PC-3 (cell line): Measurements from ENCODE around the gene EPC1. TPM values are rescaled to one million over a fixed set of nuclear protein-coding genes. Genes with fewer than 3 reads are reported as not detected.

Experiments used
- ATAC-seq: fragments of 200-7000 bp; cut with Tn5 transposase; 2 replicates; pipeline ENCODE4 v1.9.1; 2020; ENCODE audit warnings: mild to moderate bottlenecking, moderate library complexity
- BruUV-seq: library from RNA; stranded (reverse); fragments of 400-500 nt; replicated peaks from 2 replicates; lab custom pipeline; 2021; lab: Mats Ljungman, UMichigan
- CTCF ChIA-PET: fragments of 300-600 bp; sonication (Branson Sonifier 250); formaldehyde crosslinking; loops from one replicate; lab custom pipeline; 2022; ENCODE audit warnings: antibody characterized with exemption; lab: Charles Lee
- POLR2A ChIA-PET: fragments of 300-600 bp; sonication (Branson Sonifier 250); formaldehyde crosslinking; loops from one replicate; lab custom pipeline; 2022; ENCODE audit warnings: antibody characterized with exemption; ENCODE audit not compliant: unreplicated experiment; lab: Charles Lee
- DNase-seq: peaks from one replicate; pipeline ENCODE4 v3.0.0-alpha.2; 2015
- H2AFZ ChIP-seq: fragments of 300-600 bp; sonication (generic); 2 replicates; pipeline ENCODE4 v1.6.0; 2016; ENCODE audit warnings: antibody characterized with exemption, low read length
- H3F3A ChIP-seq: fragments of 300-600 bp; sonication (generic); one replicate; pipeline ENCODE4 v1.6.0; 2017; ENCODE audit warnings: antibody characterized with exemption, low read length, control low read depth, mild to moderate bottlenecking; ENCODE audit not compliant: unreplicated experiment
- H3K27ac ChIP-seq: fragments of 300-600 bp; sonication (generic); 2 replicates; pipeline ENCODE4 v1.5.1; 2016; ENCODE audit warnings: mild to moderate bottlenecking, low read length
- H3K27me3 ChIP-seq: fragments of 300-600 bp; sonication (generic); 2 replicates; pipeline ENCODE4 v1.6.1; 2016; ENCODE audit warnings: low read length, mixed read lengths
- H3K36me3 ChIP-seq: fragments of 300-600 bp; sonication (generic); 2 replicates; pipeline ENCODE4 v1.6.1; 2016; ENCODE audit warnings: low read depth, mixed run types, low read length, mixed read lengths
- H3K4me1 ChIP-seq: fragments of 300-600 bp; sonication (generic); 2 replicates; pipeline ENCODE4 v1.5.1; 2016; ENCODE audit warnings: low read length; ENCODE audit not compliant: insufficient read depth
- H3K4me2 ChIP-seq: fragments of 300-600 bp; sonication (generic); 2 replicates; pipeline ENCODE4 v1.6.0; 2016; ENCODE audit warnings: low read length
- H3K4me3 ChIP-seq: fragments of 300-600 bp; sonication (generic); 2 replicates; pipeline ENCODE4 v1.5.1; 2016; ENCODE audit warnings: mild to moderate bottlenecking, low read length, mixed read lengths
- H3K79me2 ChIP-seq: fragments of 300-600 bp; sonication (generic); 2 replicates; pipeline ENCODE4 v1.6.1; 2017; ENCODE audit warnings: low read length, mixed read lengths
- H3K9ac ChIP-seq: fragments of 300-600 bp; sonication (generic); 2 replicates; pipeline ENCODE4 v1.6.0; 2016; ENCODE audit warnings: mild to moderate bottlenecking, low read length
- H3K9me2 ChIP-seq: fragments of 300-600 bp; sonication (generic); replicated peaks from 2 replicates; pipeline ENCODE4 v1.6.1; 2016; ENCODE audit warnings: mixed run types, low read length, mixed read lengths
- H3K9me3 ChIP-seq: fragments of 300-600 bp; sonication (generic); 2 replicates; pipeline ENCODE4 v1.6.1; 2016; ENCODE audit warnings: low read length, mixed read lengths
- H4K20me1 ChIP-seq: fragments of 300-600 bp; sonication (generic); 2 replicates; pipeline ENCODE4 v1.6.1; 2016; ENCODE audit warnings: low read length, mixed read lengths
- EZH2 ChIP-seq: fragments of 300-600 bp; sonication (generic); IDR thresholded peaks from one replicate; pipeline ENCODE4 v1.6.1; 2017; ENCODE audit warnings: antibody characterized with exemption, mild to moderate bottlenecking, low read length; ENCODE audit not compliant: unreplicated experiment
- EZH2phosphoT487 ChIP-seq: fragments of 300-600 bp; sonication (generic); IDR thresholded peaks from 2 replicates; pipeline ENCODE4 v1.6.1; 2018; ENCODE audit warnings: mild to moderate bottlenecking, antibody characterized with exemption, low read length, borderline replicate concordance
- intact Hi-C: fragments of 100-400 bp; cut with micrococcal nuclease; formaldehyde crosslinking; loops from 2 replicates; pipeline ENCODE4 v1.9.0; 2023
- total RNA-seq: library from RNA; depleted of rRNA; stranded (reverse); fragments of >200 nt; gene quantifications from 2 replicates; pipeline ENCODE4 v1.2.3, GENCODE V29; 2014
- TF ChIP-seq, protein P1 (sequence below): fragments of 300-600 bp; sonication (generic); conservative IDR thresholded peaks from 2 replicates; pipeline ENCODE4 v1.5.1; 2017; ENCODE audit warnings: antibody characterized with exemption, low read depth, mild to moderate bottlenecking, low read length

Gene EPC1
- total RNA-seq, 1 experiment from 2014 or later: 72.7 TPM

DNA sequence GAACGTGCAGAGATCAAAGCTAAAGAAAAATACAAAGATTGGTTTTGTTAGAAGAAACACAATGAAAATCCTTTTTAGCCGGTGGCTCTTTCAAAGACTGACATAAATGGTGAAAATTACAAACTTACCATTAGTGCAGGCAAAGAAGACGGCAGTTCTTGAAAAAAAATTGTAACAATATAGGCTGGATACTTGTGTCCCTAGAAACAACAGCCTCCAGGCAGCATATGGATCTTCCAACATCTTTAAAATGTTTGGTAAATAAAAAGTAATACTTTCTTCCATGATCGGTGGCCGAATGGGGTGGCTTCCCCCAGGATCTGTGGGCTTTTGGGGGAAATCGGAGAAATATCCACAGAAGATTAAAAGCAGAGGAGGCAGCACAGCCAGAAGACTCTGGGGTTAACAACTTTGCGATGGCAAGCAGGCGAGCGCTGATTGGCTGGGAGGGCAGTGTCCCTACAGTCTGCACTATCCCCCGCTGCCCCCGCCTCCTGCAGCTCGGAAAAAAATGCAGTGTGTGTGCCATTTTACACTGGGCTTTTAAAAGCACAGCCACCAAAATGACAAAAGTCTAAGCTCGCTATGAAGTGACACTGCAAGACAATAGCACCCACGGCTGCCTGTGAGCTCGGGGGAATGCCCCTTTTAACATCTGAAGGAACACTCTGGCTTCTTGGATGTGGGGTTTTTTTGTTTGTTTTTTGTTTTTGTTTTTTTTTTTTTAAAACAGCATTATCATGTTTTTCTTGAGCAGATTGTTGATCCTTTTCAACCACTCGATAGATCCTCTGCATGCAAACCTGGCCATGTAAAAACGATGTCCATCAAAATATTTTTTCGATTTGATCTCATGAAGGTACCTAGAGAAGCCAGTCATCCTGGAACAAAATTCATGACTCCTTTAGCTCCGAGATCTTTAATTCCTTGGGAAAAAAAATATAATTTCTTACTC is 31.7 kb upstream of the EPC1 start:
- Histone ChIP-seq H3K4me2 (peak overlapping the region; percentile 93), H2AFZ (peak overlapping the region; percentile 80), H3K27ac (peak overlapping the region; percentile 68), H3K9me2 (no peaks in the 10 kb centered on the region), H4K20me1 (no peaks in the 10 kb centered on the region), H3K9ac (peak overlapping the region; percentile 71), H3K4me1 (peaks cover 55% of the 10 kb centered on the region), H3K36me3 (no peaks in the 10 kb centered on the region), H3K27me3 (no peaks in the 10 kb centered on the region), H3K4me3 (peak overlapping the region; percentile 74), H3F3A (peaks cover 23% of the 10 kb centered on the region), H3K79me2 (peaks cover 43% of the 10 kb centered on the region), H3K9me3 (no peaks in the 10 kb centered on the region)
- ChIA-PET CTCF (interaction anchor here (0.5 to 0.7 kb wide), 2 partner anchors 168 to 630 kb away, joined by 3 to 6 read pairs; no protein-coding TSS in a partner anchor), POLR2A (interaction anchor here (0.5 to 0.6 kb wide), 6 partner anchors 10 to 680 kb away, joined by 3 to 4 read pairs (median 3); no protein-coding TSS in a partner anchor)
- intact Hi-C loops: loop anchor here (1.0 to 10.0 kb wide), 3 partner anchors 68 to 630 kb away; partner anchors contain the start of gene CCDC7
- TSS peak; percentile 53 for BruUV-seq
- peak; percentile 96 for DNase-seq
- TF ChIP-seq EZH2 (no peak), EZH2phosphoT487 (no peak)
- TF ChIP-seq, protein P1, sequence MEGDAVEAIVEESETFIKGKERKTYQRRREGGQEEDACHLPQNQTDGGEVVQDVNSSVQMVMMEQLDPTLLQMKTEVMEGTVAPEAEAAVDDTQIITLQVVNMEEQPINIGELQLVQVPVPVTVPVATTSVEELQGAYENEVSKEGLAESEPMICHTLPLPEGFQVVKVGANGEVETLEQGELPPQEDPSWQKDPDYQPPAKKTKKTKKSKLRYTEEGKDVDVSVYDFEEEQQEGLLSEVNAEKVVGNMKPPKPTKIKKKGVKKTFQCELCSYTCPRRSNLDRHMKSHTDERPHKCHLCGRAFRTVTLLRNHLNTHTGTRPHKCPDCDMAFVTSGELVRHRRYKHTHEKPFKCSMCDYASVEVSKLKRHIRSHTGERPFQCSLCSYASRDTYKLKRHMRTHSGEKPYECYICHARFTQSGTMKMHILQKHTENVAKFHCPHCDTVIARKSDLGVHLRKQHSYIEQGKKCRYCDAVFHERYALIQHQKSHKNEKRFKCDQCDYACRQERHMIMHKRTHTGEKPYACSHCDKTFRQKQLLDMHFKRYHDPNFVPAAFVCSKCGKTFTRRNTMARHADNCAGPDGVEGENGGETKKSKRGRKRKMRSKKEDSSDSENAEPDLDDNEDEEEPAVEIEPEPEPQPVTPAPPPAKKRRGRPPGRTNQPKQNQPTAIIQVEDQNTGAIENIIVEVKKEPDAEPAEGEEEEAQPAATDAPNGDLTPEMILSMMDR: no peak
- ATAC-seq: peak; percentile 90

- Histone ChIP-seq H3K36me3 (no peaks in the 10 kb centered on the region), H3K9ac (peak overlapping the region; percentile 71), H3K9me3 (no peaks in the 10 kb centered on the region), H3F3A (peaks cover 13% of the 10 kb centered on the region), H4K20me1 (no peaks in the 10 kb centered on the region), H3K4me3 (peak overlapping the region; percentile 74), H3K27ac (no peak overlapping the region), H3K79me2 (peaks cover 50% of the 10 kb centered on the region), H3K4me1 (peaks cover 45% of the 10 kb centered on the region), H2AFZ (peak overlapping the region; percentile 62), H3K27me3 (no peaks in the 10 kb centered on the region), H3K4me2 (peak overlapping the region; percentile 93), H3K9me2 (no peaks in the 10 kb centered on the region)
- TF ChIP-seq EZH2phosphoT487 (no peak), EZH2 (no peak)
- TF ChIP-seq, protein P1: peak; percentile 98
- intact Hi-C loops: loop anchor here (1.0 to 10.0 kb wide), 3 partner anchors 69 to 631 kb away; partner anchors contain the start of gene CCDC7
- CTCF ChIA-PET: no interaction called here
- POLR2A ChIA-PET: interaction anchor here (0.6 kb wide), 3 partner anchors 198 to 681 kb away, joined by 3 read pairs; no protein-coding TSS in a partner anchor
- DNase-seq (peak; percentile 59), ATAC-seq (no peak; the same call in 1 of the 2 replicates)
- BruUV-seq: no TSS peak
These were observed 30.7 kb upstream of the EPC1 start for GRCh38 chr10:32377458-32378259.
